GM12873 (cell line): ENCODE data around the gene RPS6KB1.

Experiments used
- CTCF ChIP-seq: IDR thresholded peaks from 2 replicates; pipeline ENCODE4 v1.5.1; 2012; ENCODE audit warnings: low read depth, mild to moderate bottlenecking, moderate library complexity, low read length, control low read depth; ENCODE audit not compliant: insufficient read depth; ENCODE audit errors: missing control alignments

The RPS6KB1 gene

DNA sequence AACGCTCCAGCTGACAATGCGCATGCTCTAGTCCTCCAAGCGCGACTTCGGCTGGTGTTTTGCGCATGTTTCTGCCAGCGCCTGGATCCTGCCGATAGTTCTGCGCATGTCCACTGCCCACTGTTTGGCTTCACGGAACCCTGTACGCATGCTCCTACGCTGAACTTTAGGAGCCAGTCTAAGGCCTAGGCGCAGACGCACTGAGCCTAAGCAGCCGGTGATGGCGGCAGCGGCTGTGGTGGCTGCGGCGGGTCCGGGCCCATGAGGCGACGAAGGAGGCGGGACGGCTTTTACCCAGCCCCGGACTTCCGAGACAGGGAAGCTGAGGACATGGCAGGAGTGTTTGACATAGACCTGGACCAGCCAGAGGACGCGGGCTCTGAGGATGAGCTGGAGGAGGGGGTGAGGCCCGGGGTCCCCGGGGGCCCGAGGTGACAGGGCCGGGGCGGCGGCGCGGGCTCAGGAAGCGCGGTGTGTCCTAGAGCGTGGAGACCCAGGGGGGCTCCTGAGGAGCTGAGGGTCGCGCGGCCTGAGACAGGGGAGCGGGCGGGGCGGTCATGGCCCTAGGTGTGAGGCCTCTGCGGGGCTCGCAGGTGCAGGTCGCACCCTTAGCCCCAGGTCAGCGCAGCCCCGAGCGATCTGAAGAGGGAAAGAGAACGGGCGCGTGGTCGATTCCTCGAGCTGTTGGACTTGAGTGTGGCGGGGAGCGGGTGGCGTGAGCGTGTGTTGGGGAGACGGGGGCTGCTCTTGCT lies at the start of gene RPS6KB1, which contains the start of gene TUBD1:
RPS6KB1 (plus strand) TSS at position 198 of the 752 bp plus-strand sequence; CDS start at position 262, 64 bp downstream.
TUBD1 (minus strand) TSS at position 20 of the 752 bp plus-strand sequence. CDS start 1,941 bp downstream, outside the sequence.
- no peak for TF ChIP-seq CTCF

- TF ChIP-seq CTCF = no peak
Observed at GRCh38 chr17:59844884-59845594, 47.9 kb upstream of the RPS6KB1 start.

GRCh38 chr17:59845595-59846393 lies 47.1 kb upstream of the RPS6KB1 start:
- peak; percentile 1 for TF ChIP-seq CTCF

- no peak for TF ChIP-seq CTCF
Observed at GRCh38 chr17:59846394-59847165, 46.3 kb upstream of the RPS6KB1 start.

DNA sequence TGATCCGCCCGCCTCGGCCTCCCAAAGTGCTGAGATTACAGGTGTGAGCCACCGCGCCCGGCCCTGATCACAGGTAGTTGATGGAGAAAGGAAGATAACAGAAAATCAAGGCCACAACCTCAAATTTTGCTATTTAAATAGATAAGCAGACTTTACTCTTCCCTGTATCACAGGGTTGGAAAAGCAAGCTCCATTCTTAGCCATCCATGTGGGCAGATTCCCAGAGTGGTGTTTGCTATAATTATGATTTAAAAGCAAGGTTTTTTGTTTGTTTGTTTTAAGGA lies 44.6 kb upstream of the RPS6KB1 start:
- no peak for TF ChIP-seq CTCF

DNA sequence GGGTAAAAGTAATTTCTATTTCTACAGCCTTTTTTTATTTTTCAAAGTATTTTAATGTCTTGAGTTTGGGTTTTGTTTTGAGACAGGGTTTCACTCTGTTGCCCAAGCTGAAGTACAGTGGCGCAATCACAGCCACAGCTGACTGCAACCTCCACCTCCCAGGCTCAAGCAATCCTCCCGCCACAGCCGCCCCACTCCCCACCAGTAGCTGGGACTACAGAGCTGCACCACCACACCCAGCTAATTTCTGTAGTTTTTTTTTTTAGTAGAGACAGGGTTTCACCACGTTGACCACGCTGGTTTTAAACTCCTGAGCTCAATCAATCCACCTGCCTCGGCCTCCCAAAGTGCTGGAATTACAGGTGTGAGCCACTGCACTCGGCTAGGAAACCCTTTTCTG lies 44.1 kb upstream of the RPS6KB1 start:
- no peak for TF ChIP-seq CTCF
